ENCODE data around the gene SNRNP70. TPM values are rescaled to one million over a fixed set of nuclear protein-coding genes. Genes with fewer than 3 reads are reported as not detected.

SNRNP70 gene
- total RNA-seq, 1 donor from 2014 or later: 115 TPM

DNA sequence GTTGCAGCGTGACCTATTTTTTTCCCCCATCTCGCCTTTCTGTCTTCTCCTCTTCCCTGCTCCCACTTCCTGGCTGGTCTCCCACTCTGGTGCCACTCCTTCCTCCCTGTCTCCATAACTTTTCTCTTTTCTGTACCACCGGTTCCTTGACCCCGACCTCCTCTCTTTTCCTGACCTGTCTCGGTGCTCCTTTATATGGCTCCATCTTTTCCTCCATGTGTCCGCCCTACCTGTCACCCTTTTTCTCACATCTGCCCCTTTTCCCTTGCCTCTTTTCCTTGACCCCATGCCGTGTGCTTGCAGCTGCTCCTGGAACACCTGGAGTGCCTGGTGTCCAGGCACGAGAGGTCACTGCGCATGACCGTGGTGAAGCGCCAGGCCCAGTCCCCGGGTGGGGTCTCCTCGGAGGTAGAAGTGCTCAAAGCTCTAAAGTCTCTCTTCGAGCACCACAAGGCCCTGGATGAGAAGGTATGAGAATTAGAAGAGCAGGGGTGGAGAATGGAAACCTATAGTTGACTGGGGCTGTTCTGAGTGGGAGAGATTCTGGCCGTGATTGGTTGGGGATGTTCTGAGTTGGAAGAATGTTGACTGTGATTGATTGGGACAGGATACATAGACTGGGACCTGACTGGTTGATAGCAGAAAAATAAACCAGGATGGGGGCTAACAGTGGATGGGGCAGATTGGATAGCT is 43.4 kb downstream of the SNRNP70 start:
- no peak for DNase-seq
- peaks cover 25% of the 10 kb centered on the region for H3K4me1 ChIP-seq
- H3K27me3 ChIP-seq (ENCODE audit: low read depth): no peaks in the 10 kb centered on the region
- H3K36me3 ChIP-seq: no peaks in the 10 kb centered on the region
- H3K9me3 ChIP-seq (replicated peaks): no peaks in the 10 kb centered on the region
- intact Hi-C loops (cut with micrococcal nuclease): no loop called here
- TF ChIP-seq, protein P1, sequence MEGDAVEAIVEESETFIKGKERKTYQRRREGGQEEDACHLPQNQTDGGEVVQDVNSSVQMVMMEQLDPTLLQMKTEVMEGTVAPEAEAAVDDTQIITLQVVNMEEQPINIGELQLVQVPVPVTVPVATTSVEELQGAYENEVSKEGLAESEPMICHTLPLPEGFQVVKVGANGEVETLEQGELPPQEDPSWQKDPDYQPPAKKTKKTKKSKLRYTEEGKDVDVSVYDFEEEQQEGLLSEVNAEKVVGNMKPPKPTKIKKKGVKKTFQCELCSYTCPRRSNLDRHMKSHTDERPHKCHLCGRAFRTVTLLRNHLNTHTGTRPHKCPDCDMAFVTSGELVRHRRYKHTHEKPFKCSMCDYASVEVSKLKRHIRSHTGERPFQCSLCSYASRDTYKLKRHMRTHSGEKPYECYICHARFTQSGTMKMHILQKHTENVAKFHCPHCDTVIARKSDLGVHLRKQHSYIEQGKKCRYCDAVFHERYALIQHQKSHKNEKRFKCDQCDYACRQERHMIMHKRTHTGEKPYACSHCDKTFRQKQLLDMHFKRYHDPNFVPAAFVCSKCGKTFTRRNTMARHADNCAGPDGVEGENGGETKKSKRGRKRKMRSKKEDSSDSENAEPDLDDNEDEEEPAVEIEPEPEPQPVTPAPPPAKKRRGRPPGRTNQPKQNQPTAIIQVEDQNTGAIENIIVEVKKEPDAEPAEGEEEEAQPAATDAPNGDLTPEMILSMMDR (IDR thresholded peaks at IDR 0.05; ENCODE audit: borderline replicate concordance): no peak
- peak overlapping the region; percentile 56 for H3K4me3 ChIP-seq
- peak overlapping the region; percentile 47 for H3K27ac ChIP-seq (replicated peaks)

DNA sequence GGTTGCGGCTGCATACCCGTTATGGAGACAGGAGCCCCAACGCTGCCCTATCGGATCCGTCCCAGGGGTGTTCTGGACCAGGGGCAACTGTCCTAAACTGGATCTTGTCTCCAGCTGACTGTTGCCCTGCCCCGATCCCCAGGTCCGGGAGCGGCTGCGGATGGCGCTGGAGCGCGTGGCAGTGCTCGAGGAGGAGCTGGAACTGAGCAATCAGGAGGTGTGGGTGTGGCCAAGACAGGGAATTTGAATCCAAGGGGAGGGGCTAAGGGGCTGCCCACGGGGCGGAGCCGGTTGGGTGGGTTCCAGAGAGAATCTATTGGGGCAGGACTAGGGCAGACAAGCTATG is 44.0 kb downstream of the SNRNP70 start:
- H3K27me3 ChIP-seq (ENCODE audit: low read depth): no peaks in the 10 kb centered on the region

DNA sequence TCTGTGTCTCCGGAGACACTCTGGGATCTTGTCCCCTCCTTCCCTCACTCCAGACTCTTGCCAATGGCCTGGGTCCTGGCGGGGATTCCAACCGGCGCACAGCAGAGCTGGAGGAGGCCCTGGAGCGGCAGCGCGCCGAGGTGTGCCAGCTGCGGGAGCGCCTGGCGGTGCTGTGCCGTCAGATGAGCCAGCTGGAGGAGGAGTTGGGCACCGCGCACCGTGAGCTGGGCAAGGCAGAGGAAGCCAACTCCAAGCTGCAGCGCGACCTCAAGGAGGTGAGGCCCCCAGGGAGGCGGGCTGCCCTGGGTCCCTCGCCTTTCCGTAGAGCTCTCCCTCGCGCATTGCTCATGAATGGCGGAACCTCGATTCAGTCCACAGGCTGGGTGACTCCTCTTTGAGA is 45.1 kb downstream of the SNRNP70 start:
- intact Hi-C loops (cut with micrococcal nuclease): no loop called here
- H3K27me3 ChIP-seq (ENCODE audit: low read depth): no peaks in the 10 kb centered on the region
- H3K4me1 ChIP-seq: peaks cover 33% of the 10 kb centered on the region
- H3K9me3 ChIP-seq (replicated peaks): no peaks in the 10 kb centered on the region
- H3K36me3 ChIP-seq: no peaks in the 10 kb centered on the region
- no peak for DNase-seq
- TF ChIP-seq, protein P1 (IDR thresholded peaks at IDR 0.05; ENCODE audit: borderline replicate concordance): no peak
- no peak overlapping the region for H3K4me3 ChIP-seq
- H3K27ac ChIP-seq (replicated peaks): no peak overlapping the region

More for the DNA sequence above, 44.0 kb downstream of the SNRNP70 start:
- Histone ChIP-seq H3K36me3 (no peaks in the 10 kb centered on the region), H3K27ac (replicated peaks) (no peak overlapping the region), H3K4me1 (peaks cover 31% of the 10 kb centered on the region), H3K9me3 (replicated peaks) (no peaks in the 10 kb centered on the region), H3K4me3 (no peak overlapping the region)
- TF ChIP-seq, protein P1 (IDR thresholded peaks at IDR 0.05; ENCODE audit: borderline replicate concordance): no peak
- no peak for DNase-seq
- intact Hi-C loops (cut with micrococcal nuclease): no loop called here

DNA sequence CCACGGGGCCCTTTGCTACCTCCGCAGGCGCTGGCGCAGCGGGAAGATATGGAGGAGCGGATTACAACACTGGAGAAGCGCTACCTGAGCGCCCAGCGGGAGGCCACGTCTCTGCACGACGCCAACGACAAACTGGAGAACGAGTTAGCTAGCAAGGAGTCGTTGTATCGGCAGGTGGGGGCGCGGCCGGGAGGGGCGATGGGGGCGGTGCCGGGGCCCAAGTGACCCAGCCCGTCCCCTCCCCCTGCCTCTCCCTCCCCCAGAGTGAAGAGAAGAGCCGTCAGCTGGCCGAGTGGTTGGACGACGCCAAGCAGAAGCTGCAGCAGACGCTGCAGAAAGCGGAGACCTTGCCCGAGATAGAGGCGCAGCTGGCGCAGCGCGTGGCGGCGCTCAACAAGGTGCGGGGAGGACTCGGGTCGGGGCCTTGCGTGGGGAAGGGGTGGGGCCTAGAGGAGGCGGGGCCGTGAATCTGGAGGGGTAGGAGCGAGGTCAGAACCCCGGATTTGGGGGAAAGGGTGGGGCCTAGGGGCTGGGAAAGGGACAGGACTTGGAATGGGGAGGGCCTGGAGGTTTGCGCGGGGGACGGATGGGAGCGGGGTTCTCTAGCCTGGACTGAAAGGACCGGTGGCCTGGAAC is 47.8 kb downstream of the SNRNP70 start:
- Histone ChIP-seq H3K9me3 (replicated peaks) (no peaks in the 10 kb centered on the region), H3K4me1 (peaks cover 32% of the 10 kb centered on the region), H3K27me3 (ENCODE audit: low read depth) (no peaks in the 10 kb centered on the region), H3K36me3 (no peaks in the 10 kb centered on the region), H3K27ac (replicated peaks) (peak overlapping the region; percentile 31), H3K4me3 (peak overlapping the region; percentile 60)
- intact Hi-C loops (cut with micrococcal nuclease): no loop called here
- DNase-seq: peak; percentile 57
- TF ChIP-seq, protein P1 (IDR thresholded peaks at IDR 0.05; ENCODE audit: borderline replicate concordance): no peak

DNA sequence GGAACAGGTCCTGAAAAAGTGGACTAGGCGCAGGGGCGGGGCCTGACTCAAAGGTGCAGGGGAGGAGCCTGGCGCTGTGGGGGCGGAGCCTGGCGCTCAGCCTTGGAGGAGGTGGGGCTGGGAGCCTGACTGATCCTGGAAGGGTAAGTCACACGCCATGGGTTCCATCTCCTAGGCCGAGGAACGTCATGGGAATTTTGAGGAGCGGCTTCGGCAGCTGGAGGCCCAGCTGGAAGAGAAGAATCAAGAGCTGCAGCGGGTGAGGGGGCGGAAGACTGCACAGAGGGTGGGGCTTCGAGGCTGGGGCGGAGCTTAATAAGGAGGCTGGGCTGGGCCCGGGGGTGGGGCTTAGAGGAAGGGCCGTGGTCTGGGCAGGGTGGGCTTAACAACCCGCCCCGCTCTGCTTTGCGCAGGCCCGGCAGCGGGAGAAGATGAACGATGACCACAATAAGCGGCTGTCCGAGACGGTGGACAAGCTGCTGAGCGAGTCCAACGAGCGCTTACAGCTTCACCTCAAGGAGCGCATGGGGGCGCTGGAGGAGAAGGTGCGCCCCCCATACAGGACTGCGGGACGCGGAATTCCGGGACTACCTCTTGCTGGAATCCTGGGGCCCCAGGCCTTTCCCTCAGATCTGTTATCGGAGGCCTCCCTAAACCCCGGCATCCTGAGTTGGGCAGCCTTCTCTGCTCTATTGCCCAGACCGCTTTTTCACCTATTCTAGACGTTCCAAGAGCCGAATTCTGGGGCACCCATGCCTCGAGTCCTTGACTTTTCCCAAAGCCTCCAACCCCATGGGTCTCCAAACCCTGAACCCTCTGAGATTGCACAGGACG is 48.6 kb downstream of the SNRNP70 start:
- TF ChIP-seq, protein P1 (IDR thresholded peaks at IDR 0.05; ENCODE audit: borderline replicate concordance): no peak
- DNase-seq: peak; percentile 71
- intact Hi-C loops (cut with micrococcal nuclease): no loop called here
- Histone ChIP-seq H3K4me3 (peak overlapping the region; percentile 60), H3K27ac (replicated peaks) (peak overlapping the region; percentile 31), H3K27me3 (ENCODE audit: low read depth) (no peaks in the 10 kb centered on the region), H3K9me3 (replicated peaks) (no peaks in the 10 kb centered on the region), H3K36me3 (no peaks in the 10 kb centered on the region), H3K4me1 (peaks cover 25% of the 10 kb centered on the region)
